ENCODE results near the gene WWTR1.

- TF ChIP-seq POLR2A (IDR thresholded peaks at IDR 0.05; ENCODE audit: low read length) (no peak), GATA1 (IDR thresholded peaks at IDR 0.05; ENCODE audit: low read depth, low read length) (no peak)
Measured at GRCh38 chr3:149639093-149639486, 18.7 kb downstream of the WWTR1 start.
